Neural progenitor cell (in vitro differentiated cells): ENCODE results near the gene NEK6.

Experiments
- CTCF ChIP-seq: fragments of 200-600 bp; sonication (generic); IDR thresholded peaks from 2 replicates; pipeline ENCODE4 v1.5.1; 2017; ENCODE audit warnings: antibody characterized with exemption, mild to moderate bottlenecking
- EZH2 ChIP-seq: fragments of 200-600 bp; sonication (generic); IDR thresholded peaks from 2 replicates; pipeline ENCODE4 v1.6.1; 2017; ENCODE audit warnings: antibody characterized with exemption, mild to moderate bottlenecking, moderate library complexity
- EZH2phosphoT487 ChIP-seq: fragments of 200-600 bp; sonication (generic); IDR thresholded peaks from 2 replicates; pipeline ENCODE4 v1.6.1; 2017; ENCODE audit warnings: antibody characterized with exemption

- no peak for TF ChIP-seq CTCF
- TF ChIP-seq EZH2phosphoT487, result no peak
- TF ChIP-seq EZH2, result no peak
These were observed 39.8 kb upstream of the NEK6 start for GRCh38 chr9:124217836-124218437.
